ENCODE results near the gene UBAC2. TPM values are rescaled to one million over a fixed set of nuclear protein-coding genes. Genes with fewer than 3 reads are reported as not detected.

The UBAC2 gene
- total and polyA plus RNA-seq, 2 of the 8 experiments (the other 6 are each of a cell fraction or from before 2014, with no cell fraction given) = 75.9 to 76.9 TPM

DNA sequence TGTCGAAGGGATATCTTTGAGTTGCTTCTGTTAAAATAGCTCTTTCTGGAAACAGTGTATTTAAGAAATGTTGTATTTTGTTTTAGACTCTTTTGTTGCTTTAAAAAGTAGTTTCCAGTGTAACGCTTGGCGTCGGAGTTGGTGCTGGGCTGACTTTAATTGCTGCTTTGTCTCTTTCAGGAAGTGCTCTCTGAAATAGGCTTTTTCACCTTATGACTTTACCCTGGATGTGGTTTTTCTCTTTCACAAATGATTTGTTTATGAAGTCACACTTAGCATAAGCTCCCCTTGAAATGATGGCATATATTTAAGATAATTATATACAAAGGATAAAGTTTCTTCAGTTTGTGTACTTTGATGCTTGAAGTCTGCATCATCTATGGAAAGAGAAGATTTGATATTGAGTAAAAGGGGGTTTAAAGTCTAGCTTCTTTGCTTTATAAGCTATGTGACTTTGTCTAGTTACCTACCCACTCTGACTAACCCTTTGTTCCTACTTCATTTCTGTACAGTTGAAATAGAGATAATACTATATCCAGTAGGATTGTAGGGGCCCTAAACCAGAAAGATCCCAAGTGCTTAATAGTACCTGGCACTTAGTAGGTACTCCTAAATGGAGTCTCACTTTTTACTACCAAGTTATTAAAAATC, 57.7 kb downstream of the UBAC2 start, which contains the start of gene GPR18 (continued):
- no peak for TF ChIP-seq KDM1A (IDR thresholded peaks at IDR 0.05; ENCODE audit: borderline replicate concordance, low read length)
- TF ChIP-seq SAP30 (IDR thresholded peaks at IDR 0.05; ENCODE audit: insufficient read depth, insufficient replicate concordance, low read length) = no peak
